ENCODE results near the gene SPECC1L. TPM values are rescaled to one million over a fixed set of nuclear protein-coding genes. Genes with fewer than 3 reads are reported as not detected.
"Not testable (repeated sequence)": the region's sequence is repeated elsewhere in the genome, so short reads cannot be mapped to it uniquely, and the experiment has no call there.

SPECC1L gene
- total RNA-seq, 4 donors from 2014 or later = 50.4 to 125 (median 68.0) TPM

- Histone ChIP-seq H3K4me3 (peak overlapping the region; percentile 39 to 95 (median 87)), H3K27ac (peak overlapping the region; percentile 97 to 98 (median 97)), H3K36me3 (no peaks in the 10 kb centered on the region), H3K27me3 (no peaks in the 10 kb centered on the region), H3K4me1 (peaks cover 9 to 50% (median 38%) of the 10 kb centered on the region in 4 donors), H3K9me3 (no peaks in the 10 kb centered on the region)
- WGBS, 2 donors (ENCODE audit: low coverage in 1 of 2) = 1 to 2% methylated on average over 9 to 24 of the region's 25 CpGs
- TF ChIP-seq EP300 (IDR thresholded peaks at IDR 0.05; ENCODE audit: low read depth) (no peak), POLR2A (IDR thresholded peaks at IDR 0.05) (no peak), POLR2AphosphoS5 (IDR thresholded peaks at IDR 0.05) (no peak), CTCF (IDR thresholded peaks at IDR 0.05) (no peak)
- intact Hi-C loops (cut with DNase I; ENCODE audit: low total_unique reads) (no loop called here), in situ Hi-C loops (cut with MboI; ENCODE audit: low pct_ligation_motif_present in 1 of 4, low pct_unique_long_range_greater_than_20kb in 1 of 4, low sequenced_read_pairs in 3 of 4) (no loop called here)
- DNase-seq = no peak
These were observed 789 bp downstream of the SPECC1L start for GRCh38 chr22:24271386-24271854.

GRCh38 chr22:24273031-24273430, 2.4 kb downstream of the SPECC1L start:
- H3K4me1 ChIP-seq = peaks cover 9 to 50% (median 38%) of the 10 kb centered on the region in 4 donors
- WGBS, 2 donors (ENCODE audit: low coverage in 1 of 2) = 78 to 91% methylated on average over 2 of the region's 2 CpGs
- H3K9me3 ChIP-seq; H3K4me3 ChIP-seq; H3K36me3 ChIP-seq; in situ Hi-C loops (cut with MboI; ENCODE audit: low pct_ligation_motif_present in 1 of 4, low pct_unique_long_range_greater_than_20kb in 1 of 4, low sequenced_read_pairs in 3 of 4); intact Hi-C loops (cut with DNase I; ENCODE audit: low total_unique reads); H3K27ac ChIP-seq; DNase-seq; H3K27me3 ChIP-seq: not testable (repeated sequence)

GRCh38 chr22:24273906-24274305, 3.3 kb downstream of the SPECC1L start:
- in situ Hi-C loops (cut with MboI; ENCODE audit: low pct_ligation_motif_present in 1 of 4, low pct_unique_long_range_greater_than_20kb in 1 of 4, low sequenced_read_pairs in 3 of 4); intact Hi-C loops (cut with DNase I; ENCODE audit: low total_unique reads); DNase-seq; H3K9me3 ChIP-seq; H3K36me3 ChIP-seq; H3K27me3 ChIP-seq: not testable (repeated sequence)
- Histone ChIP-seq H3K27ac (peak overlapping the region; percentile 38 to 72 (median 60)), H3K4me3 (peak overlapping the region in 1 of 4 donors; percentile 15), H3K4me1 (peaks cover 9 to 54% (median 38%) of the 10 kb centered on the region in 4 donors)
- 47 to 76% methylated on average over 2 to 4 of the region's 4 CpGs for WGBS, 2 donors (ENCODE audit: low coverage in 1 of 2)

- H3K9me3 ChIP-seq; in situ Hi-C loops (cut with MboI; ENCODE audit: low pct_ligation_motif_present in 1 of 4, low pct_unique_long_range_greater_than_20kb in 1 of 4, low sequenced_read_pairs in 3 of 4); H3K4me3 ChIP-seq; H3K36me3 ChIP-seq; H3K27me3 ChIP-seq; intact Hi-C loops (cut with DNase I; ENCODE audit: low total_unique reads): not testable (repeated sequence)
- Histone ChIP-seq H3K4me1 (peaks cover 14 to 58% (median 42%) of the 10 kb centered on the region in 4 donors), H3K27ac (peak overlapping the region; percentile 59 to 72 (median 61))
- peak in 1 of 5 experiments; percentile 6 for TF ChIP-seq CTCF (IDR thresholded peaks at IDR 0.05)
- peak in 2 of 3 donors; percentile 16 to 40 for TF ChIP-seq POLR2AphosphoS5 (IDR thresholded peaks at IDR 0.05)
- WGBS, 2 donors (ENCODE audit: low coverage in 1 of 2) = 33 to 37% methylated on average over 2 to 7 of the region's 7 CpGs
- DNase-seq = peak; percentile 28
These were observed 4.2 kb downstream of the SPECC1L start for GRCh38 chr22:24274696-24275405.

GRCh38 chr22:24280363-24280762, 9.7 kb downstream of the SPECC1L start:
- H3K27me3 ChIP-seq; H3K9me3 ChIP-seq; H3K27ac ChIP-seq; H3K36me3 ChIP-seq; in situ Hi-C loops (cut with MboI; ENCODE audit: low pct_ligation_motif_present in 1 of 4, low pct_unique_long_range_greater_than_20kb in 1 of 4, low sequenced_read_pairs in 3 of 4); intact Hi-C loops (cut with DNase I; ENCODE audit: low total_unique reads); H3K4me3 ChIP-seq; DNase-seq: not testable (repeated sequence)
- peaks cover 10 to 49% (median 22%) of the 10 kb centered on the region in 4 donors for H3K4me1 ChIP-seq
- 100% methylated on average over 1 of the region's 1 CpG for WGBS, 2 donors (ENCODE audit: low coverage in 1 of 2)
